ENCODE results near the gene MYOZ2.

MYOZ2 gene

GRCh38 chr4:119184128-119184527 is 48.5 kb downstream of the MYOZ2 start:
- Histone ChIP-seq H3K79me2 (ENCODE audit: insufficient read depth, low read length) (no peaks in the 10 kb centered on the region), H3F3A (ENCODE audit: insufficient read depth) (no peaks in the 10 kb centered on the region), H4K20me1 (ENCODE audit: low read depth, low read length) (no peaks in the 10 kb centered on the region), H3K27ac (ENCODE audit: low read depth, low read length) (no peak overlapping the region), H3K36me3 (ENCODE audit: low read length) (no peaks in the 10 kb centered on the region), H2AFZ (ENCODE audit: low read depth, low read length, severe bottlenecking) (no peak overlapping the region), H3K4me3 (ENCODE audit: insufficient read depth, low read length, poor library complexity, severe bottlenecking) (no peak overlapping the region), H3K9ac (ENCODE audit: low read length) (no peak overlapping the region), H3K27me3 (ENCODE audit: low read length) (no peaks in the 10 kb centered on the region), H3K4me2 (ENCODE audit: low read depth, low read length, poor library complexity, severe bottlenecking) (no peak overlapping the region), H3K9me3 (ENCODE audit: insufficient read depth, low read length) (no peaks in the 10 kb centered on the region), H3K9me2 (replicated peaks; ENCODE audit: insufficient read depth, low read length) (no peaks in the 10 kb centered on the region)
- TF ChIP-seq, protein P1, sequence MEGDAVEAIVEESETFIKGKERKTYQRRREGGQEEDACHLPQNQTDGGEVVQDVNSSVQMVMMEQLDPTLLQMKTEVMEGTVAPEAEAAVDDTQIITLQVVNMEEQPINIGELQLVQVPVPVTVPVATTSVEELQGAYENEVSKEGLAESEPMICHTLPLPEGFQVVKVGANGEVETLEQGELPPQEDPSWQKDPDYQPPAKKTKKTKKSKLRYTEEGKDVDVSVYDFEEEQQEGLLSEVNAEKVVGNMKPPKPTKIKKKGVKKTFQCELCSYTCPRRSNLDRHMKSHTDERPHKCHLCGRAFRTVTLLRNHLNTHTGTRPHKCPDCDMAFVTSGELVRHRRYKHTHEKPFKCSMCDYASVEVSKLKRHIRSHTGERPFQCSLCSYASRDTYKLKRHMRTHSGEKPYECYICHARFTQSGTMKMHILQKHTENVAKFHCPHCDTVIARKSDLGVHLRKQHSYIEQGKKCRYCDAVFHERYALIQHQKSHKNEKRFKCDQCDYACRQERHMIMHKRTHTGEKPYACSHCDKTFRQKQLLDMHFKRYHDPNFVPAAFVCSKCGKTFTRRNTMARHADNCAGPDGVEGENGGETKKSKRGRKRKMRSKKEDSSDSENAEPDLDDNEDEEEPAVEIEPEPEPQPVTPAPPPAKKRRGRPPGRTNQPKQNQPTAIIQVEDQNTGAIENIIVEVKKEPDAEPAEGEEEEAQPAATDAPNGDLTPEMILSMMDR (IDR thresholded peaks at IDR 0.05; ENCODE audit: insufficient read depth, low read length, poor library complexity, severe bottlenecking) = no peak
- TF ChIP-seq EZH2phosphoT487 (conservative IDR thresholded peaks at IDR 0.05; ENCODE audit: low read length) = no peak

DNA sequence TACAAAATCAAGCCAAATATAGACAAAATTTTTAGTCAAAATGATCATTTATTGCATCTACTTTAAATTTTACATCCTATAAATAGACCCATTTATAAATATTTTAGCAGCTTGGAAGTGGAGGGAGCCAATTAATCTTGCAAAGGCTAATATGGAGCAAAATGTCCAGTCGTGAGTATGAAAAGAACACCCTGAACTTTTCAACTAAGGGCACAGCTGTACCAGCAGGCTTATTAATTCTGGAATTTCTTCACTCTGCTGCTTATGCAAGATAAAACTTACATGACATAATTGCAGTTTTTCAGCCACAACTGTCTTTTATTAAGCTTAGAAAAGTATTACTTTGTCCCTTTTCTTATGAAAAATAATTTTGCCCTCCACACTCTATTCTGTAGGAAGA is 54.0 kb downstream of the MYOZ2 start:
- Histone ChIP-seq H3K4me2 (ENCODE audit: low read depth, low read length, poor library complexity, severe bottlenecking) (no peak overlapping the region), H3K4me3 (ENCODE audit: insufficient read depth, low read length, poor library complexity, severe bottlenecking) (no peak overlapping the region), H3F3A (ENCODE audit: insufficient read depth) (no peaks in the 10 kb centered on the region), H3K79me2 (ENCODE audit: insufficient read depth, low read length) (no peaks in the 10 kb centered on the region), H3K36me3 (ENCODE audit: low read length) (no peaks in the 10 kb centered on the region), H3K27me3 (ENCODE audit: low read length) (no peaks in the 10 kb centered on the region), H3K9me3 (ENCODE audit: insufficient read depth, low read length) (no peaks in the 10 kb centered on the region), H3K9me2 (replicated peaks; ENCODE audit: insufficient read depth, low read length) (no peaks in the 10 kb centered on the region), H3K9ac (ENCODE audit: low read length) (no peak overlapping the region), H4K20me1 (ENCODE audit: low read depth, low read length) (no peaks in the 10 kb centered on the region), H3K27ac (ENCODE audit: low read depth, low read length) (no peak overlapping the region), H2AFZ (ENCODE audit: low read depth, low read length, severe bottlenecking) (no peak overlapping the region)
- TF ChIP-seq, protein P1 (IDR thresholded peaks at IDR 0.05; ENCODE audit: insufficient read depth, low read length, poor library complexity, severe bottlenecking) = no peak
- TF ChIP-seq EZH2phosphoT487 (conservative IDR thresholded peaks at IDR 0.05; ENCODE audit: low read length) = no peak

DNA sequence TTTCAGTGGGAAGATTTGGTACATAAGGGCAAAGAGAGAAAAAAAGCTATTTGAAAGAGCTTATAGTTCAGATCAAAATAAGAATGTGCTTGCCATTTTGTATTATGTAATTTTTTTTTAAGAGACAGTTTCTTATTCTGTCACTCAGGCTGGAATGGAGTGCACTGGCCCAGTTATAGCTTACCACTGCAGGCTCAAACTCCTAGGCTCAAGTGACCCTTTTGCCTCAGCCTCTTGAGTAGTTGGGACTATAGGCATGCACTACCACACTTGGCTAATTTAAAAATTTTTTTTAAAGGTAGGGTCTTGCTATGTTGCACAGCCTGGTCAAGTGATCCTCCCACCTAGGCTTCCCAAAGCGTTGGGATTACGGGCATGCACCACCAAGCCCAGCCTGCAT is 54.7 kb downstream of the MYOZ2 start:
- no peak overlapping the region for H3K9ac ChIP-seq (ENCODE audit: low read length)
- H3K4me3 ChIP-seq (ENCODE audit: insufficient read depth, low read length, poor library complexity, severe bottlenecking) = no peak overlapping the region
- no peaks in the 10 kb centered on the region for H3K9me2 ChIP-seq (replicated peaks; ENCODE audit: insufficient read depth, low read length)
- no peak overlapping the region for H2AFZ ChIP-seq (ENCODE audit: low read depth, low read length, severe bottlenecking)
- no peaks in the 10 kb centered on the region for H3K9me3 ChIP-seq (ENCODE audit: insufficient read depth, low read length)
- H3K79me2 ChIP-seq (ENCODE audit: insufficient read depth, low read length) = no peaks in the 10 kb centered on the region
- no peak overlapping the region for H3K4me2 ChIP-seq (ENCODE audit: low read depth, low read length, poor library complexity, severe bottlenecking)
- no peak overlapping the region for H3K27ac ChIP-seq (ENCODE audit: low read depth, low read length)
- no peaks in the 10 kb centered on the region for H3K27me3 ChIP-seq (ENCODE audit: low read length)
- no peak for TF ChIP-seq EZH2phosphoT487 (conservative IDR thresholded peaks at IDR 0.05; ENCODE audit: low read length)
- TF ChIP-seq, protein P1 (IDR thresholded peaks at IDR 0.05; ENCODE audit: insufficient read depth, low read length, poor library complexity, severe bottlenecking) = no peak
- no peaks in the 10 kb centered on the region for H3F3A ChIP-seq (ENCODE audit: insufficient read depth)
- H4K20me1 ChIP-seq (ENCODE audit: low read depth, low read length) = no peaks in the 10 kb centered on the region
- no peaks in the 10 kb centered on the region for H3K36me3 ChIP-seq (ENCODE audit: low read length)

All from SU-DHL-6 (cell line).